Measurements from ENCODE around the gene SEC23A. TPM values are rescaled to one million over a fixed set of nuclear protein-coding genes. Genes with fewer than 3 reads are reported as not detected.

Gene SEC23A
- total and polyA plus RNA-seq, 2 of the 13 experiments (the other 11 are each of a cell fraction or from before 2014, with no cell fraction given): 403 to 887 TPM

DNA sequence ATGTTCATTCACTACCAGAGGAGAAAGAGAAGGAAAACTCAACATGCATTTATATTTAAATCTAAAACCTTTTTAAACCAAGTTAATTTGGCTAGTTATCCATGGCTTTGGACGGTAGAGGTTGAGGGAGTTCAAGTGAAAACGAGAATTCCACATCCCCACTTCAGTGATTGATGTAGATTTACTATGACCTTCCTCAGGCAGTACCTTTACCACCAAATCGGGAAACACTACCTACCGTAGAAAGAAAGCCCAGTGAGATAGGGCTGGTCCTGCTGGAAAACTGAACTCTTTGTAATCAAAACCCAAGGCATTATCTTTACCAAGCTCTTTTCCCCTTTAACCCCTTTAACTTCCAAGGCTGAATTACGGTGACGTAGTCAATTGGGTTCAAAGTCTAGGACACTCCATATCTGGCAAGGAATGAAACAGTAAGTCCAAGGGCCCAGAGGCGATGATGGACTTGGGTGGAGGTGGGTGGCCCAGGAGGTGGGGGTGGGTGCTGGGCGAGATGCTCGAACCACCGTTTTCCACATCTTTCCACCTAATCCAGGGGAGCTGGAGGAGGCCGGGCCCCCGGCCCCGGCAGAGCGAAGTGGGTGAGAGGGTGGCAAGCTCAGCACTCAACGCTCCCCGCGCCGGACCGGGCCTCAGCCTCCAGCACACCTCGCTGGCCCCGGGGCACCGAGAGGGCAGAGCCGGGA, 618 bp downstream of the SEC23A start (continued):
- TF ChIP-seq, protein P1, sequence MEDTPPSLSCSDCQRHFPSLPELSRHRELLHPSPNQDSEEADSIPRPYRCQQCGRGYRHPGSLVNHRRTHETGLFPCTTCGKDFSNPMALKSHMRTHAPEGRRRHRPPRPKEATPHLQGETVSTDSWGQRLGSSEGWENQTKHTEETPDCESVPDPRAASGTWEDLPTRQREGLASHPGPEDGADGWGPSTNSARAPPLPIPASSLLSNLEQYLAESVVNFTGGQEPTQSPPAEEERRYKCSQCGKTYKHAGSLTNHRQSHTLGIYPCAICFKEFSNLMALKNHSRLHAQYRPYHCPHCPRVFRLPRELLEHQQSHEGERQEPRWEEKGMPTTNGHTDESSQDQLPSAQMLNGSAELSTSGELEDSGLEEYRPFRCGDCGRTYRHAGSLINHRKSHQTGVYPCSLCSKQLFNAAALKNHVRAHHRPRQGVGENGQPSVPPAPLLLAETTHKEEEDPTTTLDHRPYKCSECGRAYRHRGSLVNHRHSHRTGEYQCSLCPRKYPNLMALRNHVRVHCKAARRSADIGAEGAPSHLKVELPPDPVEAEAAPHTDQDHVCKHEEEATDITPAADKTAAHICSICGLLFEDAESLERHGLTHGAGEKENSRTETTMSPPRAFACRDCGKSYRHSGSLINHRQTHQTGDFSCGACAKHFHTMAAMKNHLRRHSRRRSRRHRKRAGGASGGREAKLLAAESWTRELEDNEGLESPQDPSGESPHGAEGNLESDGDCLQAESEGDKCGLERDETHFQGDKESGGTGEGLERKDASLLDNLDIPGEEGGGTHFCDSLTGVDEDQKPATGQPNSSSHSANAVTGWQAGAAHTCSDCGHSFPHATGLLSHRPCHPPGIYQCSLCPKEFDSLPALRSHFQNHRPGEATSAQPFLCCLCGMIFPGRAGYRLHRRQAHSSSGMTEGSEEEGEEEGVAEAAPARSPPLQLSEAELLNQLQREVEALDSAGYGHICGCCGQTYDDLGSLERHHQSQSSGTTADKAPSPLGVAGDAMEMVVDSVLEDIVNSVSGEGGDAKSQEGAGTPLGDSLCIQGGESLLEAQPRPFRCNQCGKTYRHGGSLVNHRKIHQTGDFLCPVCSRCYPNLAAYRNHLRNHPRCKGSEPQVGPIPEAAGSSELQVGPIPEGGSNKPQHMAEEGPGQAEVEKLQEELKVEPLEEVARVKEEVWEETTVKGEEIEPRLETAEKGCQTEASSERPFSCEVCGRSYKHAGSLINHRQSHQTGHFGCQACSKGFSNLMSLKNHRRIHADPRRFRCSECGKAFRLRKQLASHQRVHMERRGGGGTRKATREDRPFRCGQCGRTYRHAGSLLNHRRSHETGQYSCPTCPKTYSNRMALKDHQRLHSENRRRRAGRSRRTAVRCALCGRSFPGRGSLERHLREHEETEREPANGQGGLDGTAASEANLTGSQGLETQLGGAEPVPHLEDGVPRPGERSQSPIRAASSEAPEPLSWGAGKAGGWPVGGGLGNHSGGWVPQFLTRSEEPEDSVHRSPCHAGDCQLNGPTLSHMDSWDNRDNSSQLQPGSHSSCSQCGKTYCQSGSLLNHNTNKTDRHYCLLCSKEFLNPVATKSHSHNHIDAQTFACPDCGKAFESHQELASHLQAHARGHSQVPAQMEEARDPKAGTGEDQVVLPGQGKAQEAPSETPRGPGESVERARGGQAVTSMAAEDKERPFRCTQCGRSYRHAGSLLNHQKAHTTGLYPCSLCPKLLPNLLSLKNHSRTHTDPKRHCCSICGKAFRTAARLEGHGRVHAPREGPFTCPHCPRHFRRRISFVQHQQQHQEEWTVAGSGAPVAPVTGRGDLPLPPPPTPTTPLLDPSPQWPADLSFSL (CRISPR knock-in tag; IDR thresholded peaks at IDR 0.05): 0 out of 2 replicates have a peak, but pooled peaks have one; percentile 39
- TF ChIP-seq, protein P2, sequence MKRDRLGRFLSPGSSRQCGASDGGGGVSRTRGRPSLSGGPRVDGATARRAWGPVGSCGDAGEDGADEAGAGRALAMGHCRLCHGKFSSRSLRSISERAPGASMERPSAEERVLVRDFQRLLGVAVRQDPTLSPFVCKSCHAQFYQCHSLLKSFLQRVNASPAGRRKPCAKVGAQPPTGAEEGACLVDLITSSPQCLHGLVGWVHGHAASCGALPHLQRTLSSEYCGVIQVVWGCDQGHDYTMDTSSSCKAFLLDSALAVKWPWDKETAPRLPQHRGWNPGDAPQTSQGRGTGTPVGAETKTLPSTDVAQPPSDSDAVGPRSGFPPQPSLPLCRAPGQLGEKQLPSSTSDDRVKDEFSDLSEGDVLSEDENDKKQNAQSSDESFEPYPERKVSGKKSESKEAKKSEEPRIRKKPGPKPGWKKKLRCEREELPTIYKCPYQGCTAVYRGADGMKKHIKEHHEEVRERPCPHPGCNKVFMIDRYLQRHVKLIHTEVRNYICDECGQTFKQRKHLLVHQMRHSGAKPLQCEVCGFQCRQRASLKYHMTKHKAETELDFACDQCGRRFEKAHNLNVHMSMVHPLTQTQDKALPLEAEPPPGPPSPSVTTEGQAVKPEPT (CRISPR knock-in tag; IDR thresholded peaks at IDR 0.05; ENCODE audit: low read depth): no peak
- 0 out of 2 replicates have a peak, but pooled peaks have one; percentile 61 for TF ChIP-seq BRCA1 (CRISPR knock-in tag; IDR thresholded peaks at IDR 0.05)
- no peak for TF ChIP-seq GABPB1 (CRISPR knock-in tag; IDR thresholded peaks at IDR 0.05)
- TF ChIP-seq ZNF615 (CRISPR knock-in tag; IDR thresholded peaks at IDR 0.05; ENCODE audit: borderline replicate concordance): no peak
- TF ChIP-seq, protein P3, sequence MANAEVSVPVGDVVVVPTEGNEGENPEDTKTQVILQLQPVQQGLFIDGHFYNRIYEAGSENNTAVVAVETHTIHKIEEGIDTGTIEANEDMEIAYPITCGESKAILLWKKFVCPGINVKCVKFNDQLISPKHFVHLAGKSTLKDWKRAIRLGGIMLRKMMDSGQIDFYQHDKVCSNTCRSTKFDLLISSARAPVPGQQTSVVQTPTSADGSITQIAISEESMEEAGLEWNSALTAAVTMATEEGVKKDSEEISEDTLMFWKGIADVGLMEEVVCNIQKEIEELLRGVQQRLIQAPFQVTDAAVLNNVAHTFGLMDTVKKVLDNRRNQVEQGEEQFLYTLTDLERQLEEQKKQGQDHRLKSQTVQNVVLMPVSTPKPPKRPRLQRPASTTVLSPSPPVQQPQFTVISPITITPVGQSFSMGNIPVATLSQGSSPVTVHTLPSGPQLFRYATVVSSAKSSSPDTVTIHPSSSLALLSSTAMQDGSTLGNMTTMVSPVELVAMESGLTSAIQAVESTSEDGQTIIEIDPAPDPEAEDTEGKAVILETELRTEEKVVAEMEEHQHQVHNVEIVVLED (CRISPR knock-in tag; IDR thresholded peaks at IDR 0.05; ENCODE audit: borderline replicate concordance): no peak
- TF ChIP-seq ZNF121 (CRISPR knock-in tag; IDR thresholded peaks at IDR 0.05): no peak
- peak; percentile 74 for TF ChIP-seq POLR2AphosphoS5 (IDR thresholded peaks at IDR 0.05; ENCODE audit: low read depth, low read length)
- TF ChIP-seq, protein P4, sequence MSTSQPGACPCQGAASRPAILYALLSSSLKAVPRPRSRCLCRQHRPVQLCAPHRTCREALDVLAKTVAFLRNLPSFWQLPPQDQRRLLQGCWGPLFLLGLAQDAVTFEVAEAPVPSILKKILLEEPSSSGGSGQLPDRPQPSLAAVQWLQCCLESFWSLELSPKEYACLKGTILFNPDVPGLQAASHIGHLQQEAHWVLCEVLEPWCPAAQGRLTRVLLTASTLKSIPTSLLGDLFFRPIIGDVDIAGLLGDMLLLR (CRISPR knock-in tag; IDR thresholded peaks at IDR 0.05): no peak; the same call in 1 of the 2 replicates
- TF ChIP-seq SOX6 (IDR thresholded peaks at IDR 0.05): no peak
- no peak for TF ChIP-seq SOX6 (CRISPR knock-in tag; IDR thresholded peaks at IDR 0.05)
- TF ChIP-seq ZSCAN31 (CRISPR knock-in tag; IDR thresholded peaks at IDR 0.05; ENCODE audit: low read depth): no peak; the same call in 1 of the 2 replicates
- 0 out of 2 replicates have a peak, but pooled peaks have one; percentile 35 for TF ChIP-seq ZNF614 (CRISPR knock-in tag; IDR thresholded peaks at IDR 0.05; ENCODE audit: borderline replicate concordance)
- TF ChIP-seq SRF (IDR thresholded peaks at IDR 0.05; ENCODE audit: low read depth, low read length): peak; percentile 99
- TF ChIP-seq ATF7 (IDR thresholded peaks at IDR 0.05): peak; percentile 97
- peak; percentile 71; the same call in 1 of the 2 replicates for TF ChIP-seq ATF7 (CRISPR knock-in tag; IDR thresholded peaks at IDR 0.05)
- TF ChIP-seq ZNF883 (CRISPR knock-in tag; IDR thresholded peaks at IDR 0.05; ENCODE audit: not compliant biosample characterization): no peak
- TF ChIP-seq, protein P5, sequence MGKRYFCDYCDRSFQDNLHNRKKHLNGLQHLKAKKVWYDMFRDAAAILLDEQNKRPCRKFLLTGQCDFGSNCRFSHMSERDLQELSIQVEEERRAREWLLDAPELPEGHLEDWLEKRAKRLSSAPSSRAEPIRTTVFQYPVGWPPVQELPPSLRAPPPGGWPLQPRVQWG (CRISPR knock-in tag; IDR thresholded peaks at IDR 0.05; ENCODE audit: borderline replicate concordance, low read depth): no peak
- no peak for TF ChIP-seq HNRNPL (IDR thresholded peaks at IDR 0.05; ENCODE audit: low read depth, low read length)
